Parathyroid adenoma (tissue), 2 donors: ENCODE results near the gene LRRC30.
"Not testable (repeated sequence)": the region's sequence is repeated elsewhere in the genome, so short reads cannot be mapped to it uniquely, and the experiment has no call there.

Experiments used
- H2AFZ ChIP-seq: fragments of 300-600 bp; sonication (generic); one replicate; pipeline ENCODE4 v1.7.0; 2017; ENCODE audit warnings: antibody characterized with exemption, mild to moderate bottlenecking
- H3K27ac ChIP-seq: fragments of 300-600 bp; sonication (generic); one replicate; pipeline ENCODE4 v1.7.0; 2017
- H3K27me3 ChIP-seq: fragments of 300-600 bp; sonication (generic); one replicate; pipeline ENCODE4 v1.7.0; 2017; ENCODE audit warnings: low read length; ENCODE audit not compliant: control insufficient read depth, insufficient read depth
- H3K36me3 ChIP-seq: fragments of 300-600 bp; sonication (generic); one replicate; pipeline ENCODE4 v1.7.0; 2017; ENCODE audit warnings: low read length; ENCODE audit not compliant: control insufficient read depth, insufficient read depth
- H3K4me1 ChIP-seq: fragments of 300-600 bp; sonication (generic); one replicate; pipeline ENCODE4 v1.7.0; 2017; ENCODE audit warnings: control low read depth
- H3K4me2 ChIP-seq: fragments of 300-600 bp; sonication (generic); one replicate; pipeline ENCODE4 v1.7.0; 2017; ENCODE audit warnings: low read length
- H3K4me3 ChIP-seq: fragments of 300-600 bp; sonication (generic); one replicate; pipeline ENCODE4 v1.7.0; 2017; ENCODE audit warnings: low read depth, low read length
- H3K79me2 ChIP-seq: fragments of 300-600 bp; sonication (generic); one replicate; pipeline ENCODE4 v1.7.0; 2017; ENCODE audit warnings: control low read depth
- H3K9ac ChIP-seq: fragments of 300-600 bp; sonication (generic); one replicate; pipeline ENCODE4 v1.7.0; 2017; ENCODE audit warnings: mild to moderate bottlenecking
- H3K9me3 ChIP-seq: fragments of 300-600 bp; sonication (generic); one replicate; pipeline ENCODE4 v1.7.0; 2017; ENCODE audit warnings: low read length; ENCODE audit not compliant: control insufficient read depth
- CTCF ChIP-seq: fragments of 300-600 bp; sonication (generic); IDR thresholded peaks from one replicate; pipeline ENCODE4 v1.7.0; 2017; ENCODE audit warnings: antibody characterized with exemption, mild to moderate bottlenecking
- donor health status: primary hyperparathyroidism.

The LRRC30 gene

GRCh38 chr18:7196421-7196820 lies 34.5 kb upstream of the LRRC30 start:
- Histone ChIP-seq H3K79me2 (no peaks in the 10 kb centered on the region), H3K4me2 (no peak overlapping the region), H2AFZ (no peak overlapping the region), H3K4me3 (no peak overlapping the region), H3K27ac (no peak overlapping the region), H3K9me3 (no peaks in the 10 kb centered on the region), H3K4me1 (no peaks in the 10 kb centered on the region), H3K27me3 (no peaks in the 10 kb centered on the region), H3K36me3 (no peaks in the 10 kb centered on the region), H3K9ac (no peak overlapping the region)
- TF ChIP-seq CTCF, result no peak

- no peak overlapping the region for H3K27ac ChIP-seq
- no peak for TF ChIP-seq CTCF
- no peaks in the 10 kb centered on the region for H3K9me3 ChIP-seq
- no peak overlapping the region for H2AFZ ChIP-seq
- no peak overlapping the region for H3K4me3 ChIP-seq
- no peaks in the 10 kb centered on the region for H3K27me3 ChIP-seq
- H3K79me2 ChIP-seq, result no peaks in the 10 kb centered on the region
- H3K4me1 ChIP-seq, result no peaks in the 10 kb centered on the region
- H3K4me2 ChIP-seq, result no peak overlapping the region
- H3K36me3 ChIP-seq, result no peaks in the 10 kb centered on the region
- H3K9ac ChIP-seq, result no peak overlapping the region
These were observed 33.0 kb upstream of the LRRC30 start for GRCh38 chr18:7197854-7198253.

- Histone ChIP-seq H3K36me3 (no peaks in the 10 kb centered on the region), H3K27me3 (no peaks in the 10 kb centered on the region), H2AFZ (no peak overlapping the region), H3K27ac (no peak overlapping the region), H3K9me3 (no peaks in the 10 kb centered on the region), H3K4me2 (no peak overlapping the region), H3K4me3 (no peak overlapping the region), H3K4me1 (no peaks in the 10 kb centered on the region), H3K9ac (no peak overlapping the region), H3K79me2 (no peaks in the 10 kb centered on the region)
- TF ChIP-seq CTCF, result no peak
These were observed 32.6 kb upstream of the LRRC30 start for GRCh38 chr18:7198326-7198725.

GRCh38 chr18:7201096-7201495 lies 29.8 kb upstream of the LRRC30 start:
- H3K4me2 ChIP-seq, result no peak overlapping the region
- no peak overlapping the region for H3K9ac ChIP-seq
- H3K27ac ChIP-seq, result no peak overlapping the region
- no peaks in the 10 kb centered on the region for H3K9me3 ChIP-seq
- H3K36me3 ChIP-seq, result no peaks in the 10 kb centered on the region
- no peaks in the 10 kb centered on the region for H3K27me3 ChIP-seq
- H3K4me1 ChIP-seq, result peaks cover 4% of the 10 kb centered on the region
- no peak for TF ChIP-seq CTCF
- H2AFZ ChIP-seq, result no peak overlapping the region
- no peaks in the 10 kb centered on the region for H3K79me2 ChIP-seq
- no peak overlapping the region for H3K4me3 ChIP-seq

- no peak for TF ChIP-seq CTCF
- no peak overlapping the region for H3K4me3 ChIP-seq
- H3K9me3 ChIP-seq, result no peaks in the 10 kb centered on the region
- H3K36me3 ChIP-seq, result no peaks in the 10 kb centered on the region
- no peak overlapping the region for H3K9ac ChIP-seq
- no peaks in the 10 kb centered on the region for H3K27me3 ChIP-seq
- peaks cover 4% of the 10 kb centered on the region for H3K4me1 ChIP-seq
- H3K27ac ChIP-seq, result no peak overlapping the region
- H2AFZ ChIP-seq, result no peak overlapping the region
- H3K4me2 ChIP-seq, result no peak overlapping the region
- no peaks in the 10 kb centered on the region for H3K79me2 ChIP-seq
These were observed 28.7 kb upstream of the LRRC30 start for GRCh38 chr18:7202169-7202568.

GRCh38 chr18:7203601-7204000 lies 27.3 kb upstream of the LRRC30 start:
- H3K4me1 ChIP-seq, H3K4me3 ChIP-seq, H3K9ac ChIP-seq: not testable (repeated sequence)

More at GRCh38 chr18:7203601-7204000, 27.3 kb upstream of the LRRC30 start:
- H3K9me3 ChIP-seq, H3K4me2 ChIP-seq, H3K27ac ChIP-seq, H3K27me3 ChIP-seq, H3K79me2 ChIP-seq, H2AFZ ChIP-seq, H3K36me3 ChIP-seq: not testable (repeated sequence)
